ENCODE results near the gene GRAP2.

The GRAP2 gene

DNA sequence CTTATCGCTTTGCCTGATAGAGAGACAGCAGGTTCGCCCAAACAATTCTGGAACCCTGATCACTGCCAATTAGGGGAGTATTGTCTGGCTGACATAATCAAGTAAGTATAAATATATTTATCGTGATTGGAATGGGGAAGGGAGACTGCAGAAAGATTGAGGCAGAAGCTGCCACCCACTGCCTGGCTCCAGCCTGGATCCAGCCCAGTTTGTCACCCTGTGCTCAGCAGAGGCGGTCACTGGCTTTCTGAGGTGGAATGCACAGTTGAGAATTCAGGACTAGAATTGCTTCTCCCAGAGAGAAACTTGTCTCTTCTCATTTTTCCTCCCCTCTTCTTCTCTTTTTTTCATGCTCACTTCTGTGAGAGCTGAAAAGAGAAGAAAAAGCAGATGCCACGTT lies 25.9 kb downstream of the GRAP2 start:
- no peak for DNase-seq (ENCODE audit: low spot score)
- H3K27ac ChIP-seq = no peak overlapping the region
- TF ChIP-seq CTCF (IDR thresholded peaks at IDR 0.05) = no peak
- H3K4me3 ChIP-seq = no peak overlapping the region

DNA sequence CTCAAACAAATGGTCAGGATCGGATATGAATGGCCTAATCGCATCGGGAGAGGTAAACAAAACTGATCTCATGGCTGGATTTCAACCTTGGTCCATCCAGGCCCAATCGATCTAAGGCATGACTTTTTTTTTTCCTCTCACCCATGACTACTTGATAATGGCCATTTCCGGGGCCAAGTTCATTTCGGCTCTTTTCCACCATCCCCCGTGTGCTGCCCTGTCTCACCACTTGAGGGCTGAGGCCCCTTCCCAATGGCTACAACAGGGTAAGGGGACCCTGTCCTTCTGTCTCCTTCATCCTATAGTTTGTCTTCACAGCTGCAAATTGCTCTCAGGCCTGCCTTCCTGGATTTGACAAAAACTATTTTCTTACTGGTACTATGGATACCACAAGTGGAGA lies 26.7 kb downstream of the GRAP2 start:
- Histone ChIP-seq H3K4me3 (no peak overlapping the region), H3K27ac (no peak overlapping the region)
- no peak for DNase-seq (ENCODE audit: low spot score)
- TF ChIP-seq CTCF (IDR thresholded peaks at IDR 0.05) = no peak

GRCh38 chr22:39928536-39929520 lies 27.9 kb downstream of the GRAP2 start:
- TF ChIP-seq CTCF (IDR thresholded peaks at IDR 0.05) = no peak
- Histone ChIP-seq H3K27ac (no peak overlapping the region), H3K4me3 (no peak overlapping the region)
- DNase-seq (ENCODE audit: low spot score) = no peak

- no peak for TF ChIP-seq CTCF (IDR thresholded peaks at IDR 0.05)
- H3K4me3 ChIP-seq = no peak overlapping the region
- no peak for DNase-seq (ENCODE audit: low spot score)
- H3K27ac ChIP-seq = no peak overlapping the region
These were observed 30.4 kb downstream of the GRAP2 start for GRCh38 chr22:39931251-39931650.

DNA sequence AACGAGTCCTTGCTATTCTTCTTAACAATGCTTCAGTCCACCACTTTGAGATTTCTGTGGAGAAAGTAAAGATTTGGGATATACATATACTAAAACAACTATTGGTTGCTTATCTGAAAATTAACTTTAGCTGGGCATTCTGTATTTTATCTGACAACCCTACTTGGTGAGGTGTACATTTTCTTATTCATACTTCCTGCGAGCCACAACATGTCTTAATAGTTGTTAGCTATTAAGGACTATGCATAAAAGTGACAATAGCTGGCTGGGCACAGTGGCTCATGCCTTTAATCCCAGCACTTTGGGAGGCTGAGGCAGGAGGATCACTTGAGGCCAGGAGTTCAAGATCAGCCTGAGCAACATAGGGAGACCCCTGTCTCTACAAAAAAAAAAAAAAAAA lies 31.3 kb downstream of the GRAP2 start:
- no peak for DNase-seq (ENCODE audit: low spot score)

DNA sequence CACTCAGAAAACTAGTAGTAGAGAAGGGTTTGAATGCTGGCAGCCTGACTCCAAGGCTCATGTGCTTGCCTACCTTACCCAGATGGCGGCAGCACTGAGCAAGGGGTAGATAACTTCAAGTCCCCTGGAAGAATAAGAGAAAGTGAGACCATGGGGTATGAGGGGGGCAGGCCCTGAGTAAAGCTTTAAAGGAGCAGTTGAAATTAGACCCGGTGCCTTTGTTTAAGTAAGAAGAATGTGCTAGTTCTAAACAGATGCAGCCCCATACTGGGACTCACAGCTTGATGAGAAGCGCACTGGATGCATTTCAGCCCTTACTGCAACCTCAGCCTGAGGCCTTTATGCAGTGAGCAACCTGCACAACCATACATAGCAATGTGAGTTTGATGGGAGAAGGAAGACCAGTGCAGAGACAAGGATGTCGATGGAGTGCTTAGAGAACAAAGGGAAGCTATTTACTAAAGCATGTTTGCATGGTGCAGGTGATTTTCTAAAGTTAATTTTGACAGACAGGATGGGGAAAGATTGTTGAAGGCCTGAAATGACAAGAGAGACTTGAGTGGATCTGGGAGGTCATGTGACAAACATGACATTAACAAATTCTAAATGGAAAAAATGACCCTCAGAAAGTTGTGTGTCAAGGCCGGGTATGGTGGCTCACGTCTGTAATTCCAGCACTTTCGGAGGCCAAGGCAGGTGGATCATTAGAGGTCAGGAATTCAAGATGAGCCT lies 32.2 kb downstream of the GRAP2 start:
- Histone ChIP-seq H3K27ac (no peak overlapping the region), H3K4me3 (no peak overlapping the region)
- TF ChIP-seq CTCF (IDR thresholded peaks at IDR 0.05) = no peak
- no peak for DNase-seq (ENCODE audit: low spot score)

More for the DNA sequence above, 31.3 kb downstream of the GRAP2 start:
- Histone ChIP-seq H3K4me3 (no peak overlapping the region), H3K27ac (no peak overlapping the region)
- no peak for TF ChIP-seq CTCF (IDR thresholded peaks at IDR 0.05)
